ENCODE data around the gene MBD4.
"Not testable (repeated sequence)": the region's sequence is repeated elsewhere in the genome, so short reads cannot be mapped to it uniquely, and the experiment has no call there.

The MBD4 gene

DNA sequence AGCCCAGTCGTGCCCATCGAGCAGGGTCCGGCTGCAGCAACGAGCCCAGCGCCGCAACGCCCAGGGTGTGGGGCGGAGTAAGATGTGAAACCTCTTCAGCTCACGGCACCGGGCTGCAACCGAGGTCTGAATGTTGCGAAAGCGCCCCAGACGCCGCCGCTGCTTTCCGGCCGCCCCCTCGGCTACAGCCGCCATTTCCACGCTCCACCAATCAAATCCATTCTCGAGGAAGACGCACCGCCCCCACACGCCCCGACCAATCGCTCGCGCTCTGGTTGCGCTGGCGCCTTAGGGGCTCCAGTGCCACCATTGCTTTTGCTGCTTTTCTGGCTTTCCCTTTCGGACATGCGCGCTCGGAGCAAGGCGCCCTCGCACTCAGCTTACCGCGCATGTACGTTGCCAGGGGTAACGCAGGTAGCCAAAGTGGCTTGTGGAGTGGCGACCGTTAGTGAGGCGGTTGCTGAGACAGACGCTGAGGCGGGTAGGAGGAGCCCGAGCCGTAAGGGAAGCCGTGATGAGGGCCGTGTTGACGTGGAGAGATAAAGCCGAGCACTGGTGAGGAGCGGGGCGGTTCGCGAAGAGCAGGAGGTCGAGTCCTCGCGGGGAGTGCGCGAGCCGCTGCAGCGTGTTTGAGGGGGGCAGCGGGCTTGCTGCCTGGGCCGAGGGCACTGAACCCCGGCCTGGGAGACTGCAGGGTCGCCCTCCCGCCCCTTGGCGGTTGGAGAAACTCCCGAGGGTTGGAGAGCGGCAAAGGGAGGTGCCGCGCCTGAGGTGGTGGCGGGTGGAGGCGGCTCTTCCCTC is at the start of gene MBD4, which contains the start of gene IFT122:
MBD4 (minus strand) TSS at position 132 of the 801 bp plus-strand sequence; CDS start at position 17, 115 bp downstream.
IFT122 (plus strand) TSS at position 408 of the 801 bp plus-strand sequence; CDS start at position 515, 107 bp downstream.
- DNase-seq = peak; percentile 100

DNA sequence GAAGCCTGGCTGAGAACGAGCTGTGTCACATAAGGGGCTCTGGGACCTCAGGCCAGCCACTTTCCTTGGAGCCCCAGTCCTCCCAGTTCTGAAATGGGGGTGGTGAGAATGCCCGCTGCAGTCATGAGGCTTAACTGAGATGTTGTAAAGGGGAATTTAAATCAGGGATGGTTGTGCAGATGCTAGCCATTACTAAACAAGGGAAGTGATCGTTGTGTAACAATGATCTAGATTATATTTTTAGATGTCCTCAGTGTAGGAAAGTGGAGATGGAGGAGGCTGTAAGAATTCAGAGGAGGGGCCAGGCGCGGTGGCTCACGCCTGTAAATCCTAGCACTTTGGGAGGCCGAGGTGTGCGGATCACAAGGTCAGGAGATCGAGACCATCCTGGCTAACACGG is 49.5 kb upstream of the MBD4 start:
- DNase-seq = not testable (repeated sequence)

DNA sequence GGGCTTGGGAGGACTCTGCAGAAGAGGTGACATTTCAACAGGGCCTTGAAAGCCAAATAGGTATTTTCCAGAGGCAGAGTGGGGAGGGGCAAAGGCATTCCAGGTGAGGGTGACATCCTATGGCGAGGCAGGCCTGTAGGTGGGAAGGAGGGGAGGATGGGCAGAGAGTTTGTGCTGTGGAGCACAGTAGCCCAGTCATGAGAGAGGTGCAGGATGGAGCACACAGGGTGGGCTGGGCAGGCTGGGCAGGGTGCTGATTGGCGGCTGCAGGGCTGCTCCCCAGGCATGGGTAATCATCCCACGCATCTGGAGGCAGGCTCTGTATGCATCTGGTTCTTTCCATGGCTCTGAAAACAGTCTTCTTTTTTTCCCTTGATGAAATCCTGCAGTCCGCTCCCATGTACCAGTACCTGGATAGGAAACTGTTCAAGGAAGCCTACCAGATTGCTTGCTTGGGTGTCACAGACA is 48.2 kb upstream of the MBD4 start:
- not testable (repeated sequence) for DNase-seq

DNA sequence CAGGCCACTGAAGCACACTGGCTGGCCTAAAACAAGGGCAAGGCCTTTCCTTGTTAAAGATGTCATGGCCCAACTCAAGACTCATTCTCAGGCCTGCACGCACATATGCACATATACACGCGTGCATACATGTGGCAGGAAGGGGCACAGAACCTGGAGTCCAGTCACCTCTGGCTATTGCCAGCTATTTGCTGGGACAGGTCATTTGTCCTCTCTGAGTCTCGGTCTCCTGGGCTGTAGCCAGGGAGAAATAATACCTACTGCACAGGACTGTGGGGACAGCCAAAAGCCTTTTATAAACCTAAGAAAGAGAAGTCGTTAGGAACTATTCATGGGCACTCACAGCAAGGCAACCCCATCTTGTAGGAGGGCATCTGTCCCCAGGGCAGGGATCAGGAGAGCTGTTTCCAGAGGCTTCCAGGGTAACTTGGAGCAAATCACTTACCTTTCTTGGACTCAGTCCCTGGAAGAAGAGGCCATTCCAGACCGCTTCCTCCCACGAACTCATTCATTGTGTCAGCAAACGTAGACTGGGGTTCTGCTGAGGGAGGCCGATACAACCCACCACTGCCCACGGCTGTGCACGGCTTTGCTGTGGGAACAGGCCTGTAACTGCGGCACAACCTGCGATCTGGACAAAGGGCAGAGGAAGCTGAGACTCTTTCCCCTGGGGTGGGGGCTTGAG is 47.6 kb upstream of the MBD4 start:
- DNase-seq = no peak

DNA sequence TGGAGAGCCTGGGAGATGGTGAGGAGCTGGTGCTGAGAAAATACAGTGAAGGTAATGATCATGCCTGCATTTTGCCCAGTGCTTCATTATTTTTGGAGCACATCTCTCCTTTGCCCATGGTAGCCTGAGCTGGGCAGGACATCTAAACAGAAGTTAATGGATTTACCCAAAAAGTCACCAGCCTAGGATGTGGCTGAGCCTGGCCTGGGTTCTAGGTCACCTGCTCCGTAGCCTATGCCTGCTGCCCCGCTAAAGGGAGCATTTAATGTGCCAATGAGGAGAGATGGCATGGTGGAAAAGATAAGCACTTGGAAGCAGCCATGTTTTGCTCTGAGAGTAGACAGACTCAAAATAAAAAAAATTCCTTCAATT is 46.9 kb upstream of the MBD4 start:
- no peak for DNase-seq

DNA sequence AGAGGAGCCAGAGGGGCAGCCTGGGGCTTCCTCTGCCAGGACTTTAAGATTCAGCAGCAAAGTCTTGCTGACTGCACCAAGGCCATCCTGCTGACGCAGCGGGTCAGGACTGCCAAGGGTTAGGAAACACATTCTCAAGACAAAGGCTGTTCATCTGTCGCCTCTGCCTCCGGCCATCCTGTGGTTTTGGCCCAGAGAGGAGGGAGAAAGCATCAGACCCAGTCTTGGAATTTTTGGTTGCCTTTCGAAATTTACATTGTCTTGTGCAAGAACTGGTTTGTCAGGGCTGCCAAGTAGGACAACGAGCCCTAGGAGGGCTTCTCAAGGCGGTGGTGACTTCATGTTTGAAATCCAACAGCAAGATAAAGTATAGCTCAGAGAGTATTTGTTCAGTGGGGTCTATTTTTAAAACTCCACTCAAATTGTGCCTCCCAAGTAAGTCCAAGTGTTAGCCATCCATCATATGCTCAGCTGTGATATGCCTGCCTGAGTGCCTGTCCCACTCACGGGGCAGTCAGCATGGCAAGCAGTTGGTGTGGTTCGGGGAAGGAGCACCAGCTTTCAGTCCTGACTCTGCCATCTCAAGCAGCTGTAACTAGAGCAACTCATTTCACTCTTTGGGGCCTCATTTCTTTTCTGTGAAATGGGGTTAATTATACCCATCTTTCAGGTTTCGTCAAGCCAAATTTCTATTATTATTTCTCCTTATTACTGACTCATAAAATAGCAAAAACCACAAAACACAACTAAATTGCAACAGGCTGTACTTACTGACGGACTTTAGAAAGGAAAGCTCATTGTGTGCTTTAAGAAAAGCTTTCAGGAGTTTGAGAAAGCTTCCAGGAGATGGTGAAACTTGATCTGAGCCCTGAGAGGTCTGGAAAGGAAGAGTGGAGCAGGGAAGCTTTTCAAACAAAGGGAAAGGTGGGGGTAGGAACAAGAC is 46.2 kb upstream of the MBD4 start:
- DNase-seq = peak; percentile 52

DNA sequence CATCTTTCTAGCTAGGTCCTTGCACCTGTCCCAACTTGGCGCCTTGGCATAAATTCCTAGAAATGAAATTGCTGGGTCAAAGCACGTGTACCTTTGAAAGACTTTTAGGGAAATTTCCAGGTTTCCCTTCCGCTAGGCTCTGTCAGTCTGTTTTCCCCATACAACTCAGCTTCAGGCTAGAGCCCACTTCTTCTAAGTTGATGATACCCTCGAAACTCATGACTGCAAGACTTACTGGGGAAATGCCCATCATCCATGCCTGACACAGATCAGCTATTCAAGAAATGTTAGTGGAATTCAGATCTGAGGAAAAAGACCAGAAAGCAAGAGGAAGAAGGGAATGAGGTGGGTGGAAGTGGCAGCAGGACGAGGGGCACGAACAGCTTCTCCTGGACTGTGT is 45.4 kb upstream of the MBD4 start:
- DNase-seq = not testable (repeated sequence)

DNA sequence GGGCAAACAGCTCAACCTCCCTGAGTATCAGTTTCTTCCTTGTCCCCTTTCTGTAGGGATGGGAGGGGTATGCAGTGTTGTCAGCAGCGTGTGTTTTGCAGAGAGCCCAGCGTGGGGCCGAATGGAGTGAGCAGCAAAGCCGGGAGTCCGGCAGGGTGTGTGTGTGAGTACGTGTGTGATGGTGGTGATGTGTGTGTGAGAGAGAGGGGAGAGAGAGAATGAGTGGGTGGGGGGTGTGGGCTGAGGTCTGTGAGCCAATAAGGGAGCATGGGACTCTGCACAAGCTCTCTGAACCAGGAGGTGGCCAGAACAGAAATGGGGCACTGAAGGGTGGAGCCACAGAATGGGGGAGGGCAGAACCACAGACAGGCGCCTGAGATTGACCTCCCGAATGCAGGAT is 44.1 kb upstream of the MBD4 start:
- no peak for DNase-seq

DNA sequence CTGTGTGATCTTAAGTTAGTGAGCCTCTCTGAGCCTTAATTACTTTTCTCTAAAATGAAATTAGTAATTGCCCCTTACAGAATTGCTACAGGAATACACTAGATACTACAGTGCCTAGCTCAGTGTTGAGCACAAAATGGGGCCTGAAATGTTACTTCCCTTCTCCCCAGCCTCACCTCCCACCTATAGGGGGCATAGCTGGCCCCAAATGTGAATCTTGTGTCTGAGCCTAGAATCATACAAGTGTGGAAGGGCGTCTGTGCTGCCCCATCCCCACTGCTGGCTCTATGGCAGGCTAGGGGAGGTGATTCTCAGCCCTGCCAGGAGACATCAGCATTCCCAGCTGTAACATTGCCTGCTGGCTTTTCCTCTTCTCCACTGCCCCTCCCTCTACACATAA is 43.0 kb upstream of the MBD4 start:
- DNase-seq = no peak

DNA sequence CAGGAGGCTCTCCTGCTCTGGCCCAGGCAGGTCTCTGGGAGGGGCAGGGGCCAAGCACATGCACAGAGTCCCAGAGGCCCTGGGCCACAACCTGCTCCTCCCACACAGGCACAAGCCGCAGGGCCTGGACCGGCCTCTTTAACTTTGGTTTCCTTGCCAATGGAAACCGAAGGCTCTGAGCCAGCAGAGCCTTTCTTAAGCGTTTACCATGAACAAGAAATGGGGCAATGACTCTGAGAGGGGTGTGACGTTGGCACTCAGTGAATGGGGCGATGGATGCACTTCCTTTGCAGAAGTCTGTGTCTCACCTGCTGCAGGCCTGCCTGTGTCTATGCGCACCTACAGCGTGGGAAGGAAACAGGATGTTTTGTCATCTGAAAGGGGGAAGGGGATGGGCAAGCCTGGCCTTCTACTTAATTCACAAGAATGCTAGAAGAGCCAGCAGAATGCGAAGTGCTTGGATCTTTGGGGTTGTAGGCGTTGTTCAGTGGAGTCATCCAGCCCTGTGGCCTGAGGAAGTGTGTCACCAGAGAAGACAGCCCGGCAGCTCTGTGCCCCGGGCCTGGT is 42.1 kb upstream of the MBD4 start:
- peak; percentile 20 for DNase-seq

DNA sequence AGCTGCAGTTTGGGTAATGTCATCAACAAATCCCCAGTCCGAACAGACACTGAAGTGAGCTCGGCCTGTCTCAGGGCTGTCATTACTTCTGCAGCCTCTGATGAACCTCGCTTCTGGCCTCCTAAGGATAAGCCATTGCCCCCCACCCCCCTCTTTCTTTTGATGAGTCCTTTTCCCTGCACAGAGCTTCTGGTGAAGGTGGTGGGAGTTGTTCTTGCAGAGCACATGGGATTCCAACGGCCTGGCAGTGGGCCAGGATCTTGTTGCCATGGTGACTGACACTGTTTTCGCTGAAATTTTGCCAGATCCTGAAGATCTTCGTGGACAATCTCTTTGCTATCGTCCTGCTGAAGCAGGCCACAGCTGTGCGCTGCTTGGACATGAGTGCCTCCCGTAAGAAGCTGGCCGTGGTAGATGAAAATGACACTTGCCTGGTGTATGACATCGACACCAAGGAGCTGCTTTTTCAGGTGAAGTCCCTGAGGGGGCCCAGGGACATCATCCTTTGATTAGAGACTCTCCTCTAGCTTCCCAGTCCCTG is 41.5 kb upstream of the MBD4 start:
- not testable (repeated sequence) for DNase-seq

DNA sequence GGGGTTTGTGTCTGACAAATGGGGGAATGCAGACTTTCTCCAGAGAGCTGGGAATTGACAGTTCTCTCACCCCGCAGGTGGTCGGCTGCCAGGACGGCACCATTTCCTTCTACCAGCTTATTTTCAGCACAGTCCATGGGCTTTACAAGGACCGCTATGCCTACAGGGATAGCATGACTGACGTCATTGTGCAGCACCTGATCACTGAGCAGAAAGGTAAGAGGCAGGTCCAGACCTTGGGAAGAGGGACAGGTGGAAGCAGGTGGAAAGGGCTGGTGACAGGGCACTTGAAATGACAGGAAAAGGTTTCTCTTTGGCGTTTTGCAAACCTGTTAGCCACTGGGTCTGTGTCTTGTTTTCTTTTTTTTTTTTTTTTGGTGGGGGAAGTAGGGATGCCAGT is 36.8 kb upstream of the MBD4 start:
- no peak for DNase-seq

DNA sequence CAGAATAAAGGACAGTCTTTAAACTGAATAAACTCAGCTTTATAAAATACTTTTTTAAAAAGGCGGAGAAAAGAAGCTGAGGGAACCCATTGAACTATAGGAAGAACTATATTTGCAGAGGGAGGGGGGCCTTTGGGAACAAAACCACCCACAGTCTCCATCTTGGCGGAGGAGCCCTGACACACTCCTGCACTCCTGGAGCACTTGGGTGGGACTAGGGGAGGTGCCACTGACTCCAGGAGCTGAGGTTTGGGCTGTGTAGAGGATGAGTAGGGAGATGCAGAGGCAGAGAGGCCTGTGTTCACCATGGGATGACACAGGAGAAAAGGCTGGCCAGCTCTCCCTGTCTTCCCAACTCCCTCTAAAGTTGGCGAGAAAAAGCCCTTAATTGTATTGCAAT is 36.1 kb upstream of the MBD4 start:
- DNase-seq = no peak

DNA sequence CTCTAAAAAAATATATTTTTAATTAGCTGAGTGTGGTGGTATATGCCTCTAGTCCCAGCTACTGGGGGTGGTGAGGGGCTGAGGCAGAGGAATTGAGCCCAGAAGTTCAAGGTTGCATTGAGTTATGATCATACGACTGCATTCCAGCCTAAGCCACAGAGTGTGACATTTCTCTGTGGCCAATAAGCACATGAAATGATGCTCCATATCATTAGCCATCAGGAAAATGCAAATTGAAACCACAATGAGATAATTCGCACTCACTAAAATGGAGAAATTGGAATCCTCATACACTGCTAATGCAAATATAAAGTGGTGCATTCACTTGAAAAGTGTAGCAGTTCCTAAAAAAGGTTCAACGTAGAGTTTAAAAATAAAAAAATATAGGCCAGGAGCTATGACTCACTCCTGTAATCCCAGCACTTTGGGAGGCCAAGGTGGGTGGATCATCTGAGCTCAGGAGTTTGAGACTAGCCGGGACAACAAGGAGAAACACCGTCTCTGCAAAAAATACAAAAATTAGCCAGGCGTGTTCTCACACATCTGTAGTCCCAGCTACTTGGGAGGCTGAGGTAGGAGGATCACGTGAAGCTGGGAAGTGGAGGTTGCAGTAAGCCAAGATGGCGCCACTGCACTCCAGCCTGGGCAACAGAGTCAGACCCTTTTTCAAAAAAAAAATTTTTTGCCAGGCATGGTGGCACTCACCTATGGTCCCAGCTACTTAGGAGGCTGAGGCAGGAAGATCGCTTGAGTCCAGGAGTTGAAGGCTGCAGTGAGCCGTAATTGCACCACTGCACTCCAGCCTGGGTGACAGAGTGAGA is 35.4 kb upstream of the MBD4 start:
- DNase-seq = no peak

DNA sequence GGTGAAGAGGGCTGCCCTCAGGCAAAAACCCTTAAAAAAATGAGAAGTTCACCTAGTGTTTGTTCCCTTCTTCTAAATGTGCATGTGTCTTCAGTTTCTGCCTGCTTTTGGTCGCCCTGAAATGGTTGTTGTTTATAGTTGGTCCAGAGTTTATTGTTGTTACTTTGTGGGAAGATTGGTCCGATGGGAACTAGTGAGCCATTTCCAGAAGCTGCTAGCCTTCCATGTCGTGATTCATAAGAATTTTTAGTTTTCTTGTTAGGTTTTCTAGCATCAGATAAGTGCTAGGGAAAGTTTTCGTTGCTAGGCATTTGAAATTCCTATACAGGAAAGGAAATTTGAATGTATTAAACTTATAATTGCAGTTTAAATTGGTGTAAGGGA is 34.0 kb upstream of the MBD4 start:
- DNase-seq = no peak

DNA sequence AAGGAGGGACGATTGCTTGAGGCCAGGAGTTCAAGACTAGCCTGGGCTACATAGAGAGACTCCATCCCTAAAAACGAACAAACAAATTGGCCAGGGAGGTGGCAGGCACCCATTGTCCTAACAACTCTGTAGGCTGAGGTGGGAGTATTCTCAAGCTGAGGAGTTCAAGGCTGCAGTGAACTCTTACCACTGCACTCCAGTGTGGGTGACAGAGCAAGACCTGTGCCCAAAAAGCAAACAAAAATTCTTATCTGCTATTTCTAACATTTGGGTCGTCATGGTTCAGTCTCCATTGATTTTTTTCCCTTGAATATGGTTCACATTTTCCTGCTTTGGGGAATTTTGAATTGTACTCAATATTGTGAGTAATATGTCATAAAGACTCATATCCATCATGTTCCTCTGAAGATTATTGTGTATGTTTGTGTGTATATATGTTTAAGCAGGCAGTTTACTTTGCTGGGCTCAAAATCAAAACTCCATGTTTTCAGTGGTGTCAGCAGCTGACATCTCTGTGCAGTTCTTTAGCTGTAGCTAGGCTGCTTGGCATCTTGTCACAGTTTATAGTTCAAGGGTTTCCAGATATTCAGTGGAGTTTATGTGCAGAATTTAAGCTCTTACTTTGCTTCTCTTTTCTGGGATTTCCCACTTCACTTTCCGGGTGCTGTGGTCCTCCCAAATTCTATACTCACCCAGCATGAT is 33.5 kb upstream of the MBD4 start:
- DNase-seq = no peak

DNA sequence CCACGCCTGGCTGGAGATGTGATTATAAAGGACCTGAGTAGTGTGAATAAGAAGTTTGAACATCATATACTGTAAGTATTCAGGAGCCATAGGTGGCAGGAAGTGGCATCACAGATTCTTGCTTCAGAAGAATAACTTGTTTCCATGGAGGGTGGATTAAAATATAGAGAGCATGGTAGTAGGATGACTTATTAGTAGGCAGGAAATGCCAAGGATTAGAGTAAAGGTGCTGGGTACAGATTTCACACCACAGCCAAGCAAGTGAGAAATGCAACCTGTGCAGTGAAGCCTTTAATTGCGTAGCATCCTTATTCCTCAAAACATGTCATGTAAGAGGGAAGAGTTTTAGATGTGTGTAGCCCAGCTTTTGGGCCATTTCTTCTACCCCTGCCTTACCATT is 31.1 kb upstream of the MBD4 start:
- DNase-seq = no peak

DNA sequence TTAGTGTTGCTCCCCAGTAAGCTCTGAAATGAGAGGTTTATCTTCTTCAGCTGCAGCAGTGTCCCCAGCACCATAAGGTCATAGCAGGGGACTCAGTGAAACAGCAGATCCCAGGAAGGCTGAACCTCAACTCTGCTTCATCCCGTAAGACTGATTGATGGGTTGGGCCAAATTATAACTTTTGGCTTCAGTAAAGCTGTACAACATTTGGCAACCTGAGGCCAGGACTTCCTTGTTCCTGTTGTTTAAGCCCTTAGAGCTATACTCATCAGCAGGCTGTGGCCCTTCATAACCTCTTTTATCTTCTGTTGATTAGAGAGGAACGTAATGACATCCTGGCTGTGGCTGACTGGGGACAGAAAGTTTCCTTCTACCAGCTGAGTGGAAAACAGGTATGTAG is 29.3 kb upstream of the MBD4 start:
- no peak for DNase-seq

DNA sequence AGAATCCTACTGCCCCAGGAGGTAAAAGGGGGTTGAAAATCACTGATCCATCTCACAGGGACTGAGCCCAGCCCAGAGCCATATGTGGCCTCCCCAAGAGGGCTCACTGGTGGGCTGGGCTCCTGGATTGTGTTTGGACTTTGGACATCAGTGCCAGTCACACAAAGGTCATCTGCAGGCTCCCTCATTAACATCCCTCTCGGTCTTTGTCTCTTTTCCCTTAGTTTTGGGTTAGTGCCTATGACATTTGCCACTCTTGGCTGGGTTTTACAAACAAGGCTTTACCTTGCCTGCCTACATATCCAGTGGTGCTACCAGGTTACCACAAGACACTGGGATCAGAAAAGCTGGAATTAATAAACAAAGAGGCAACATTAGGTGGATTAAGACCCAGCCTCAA is 28.2 kb upstream of the MBD4 start:
- DNase-seq = no peak

DNA sequence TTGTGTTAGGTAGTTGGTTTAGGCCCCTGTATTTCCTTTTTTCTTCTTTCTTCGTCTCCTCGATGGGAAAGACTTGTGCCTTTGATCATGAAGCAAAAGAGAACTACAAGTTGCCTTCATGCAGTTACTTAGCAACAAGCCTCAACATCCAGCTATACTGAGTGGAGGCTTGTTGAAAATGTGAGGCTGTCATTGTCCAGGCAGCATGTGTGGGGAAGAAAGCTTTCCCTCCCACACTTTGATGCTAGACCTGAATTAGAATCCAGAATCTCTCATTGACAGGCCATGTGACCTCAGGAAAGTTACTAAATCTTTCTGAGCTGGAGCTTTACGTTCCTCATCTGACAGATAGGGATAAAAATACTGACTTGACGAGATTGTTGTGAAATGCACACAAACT is 24.0 kb upstream of the MBD4 start:
- DNase-seq = no peak

DNA sequence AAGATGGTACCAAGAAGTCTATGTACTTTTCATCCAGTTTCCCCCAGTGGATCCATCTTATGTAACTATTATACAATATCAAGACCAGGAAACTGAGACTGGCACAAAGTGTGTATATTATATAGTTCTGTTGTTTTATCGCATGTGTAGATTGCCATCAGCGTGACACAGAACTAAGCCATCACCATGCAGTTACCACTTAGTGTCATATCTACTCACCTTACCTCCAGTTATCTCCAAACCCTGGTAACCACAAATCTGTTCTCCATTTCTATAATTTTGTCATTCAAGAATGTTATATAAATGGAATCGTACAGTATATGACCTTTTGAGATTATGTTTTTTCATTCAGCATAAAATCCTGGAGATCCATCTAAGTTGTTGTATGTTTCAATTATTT is 23.3 kb upstream of the MBD4 start:
- DNase-seq = no peak
